ENCODE measurements around the gene CWC27. TPM values are rescaled to one million over a fixed set of nuclear protein-coding genes. Genes with fewer than 3 reads are reported as not detected.

The CWC27 gene
- total RNA-seq, 1 donor from 2014 or later = 29.3 TPM

DNA sequence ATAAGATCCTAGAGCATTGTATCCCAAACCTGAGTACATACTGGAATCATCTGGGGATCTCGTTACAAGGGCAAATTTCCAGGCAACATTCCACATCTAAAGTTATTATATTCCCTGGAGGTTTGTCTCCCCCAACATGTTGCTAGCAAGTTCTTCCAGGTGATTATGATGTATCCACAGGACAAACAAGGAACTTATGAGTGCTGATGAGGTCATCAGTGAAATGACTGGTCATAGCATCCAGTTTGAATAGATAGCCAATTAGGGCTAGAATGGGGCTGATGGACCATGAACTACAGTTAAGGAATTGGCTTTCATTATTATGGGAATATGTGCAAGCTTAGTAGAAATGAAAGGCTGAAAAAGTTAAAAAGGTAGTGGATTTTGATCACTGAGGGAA, 115.2 kb downstream of the CWC27 start:
- TF ChIP-seq, protein P1, sequence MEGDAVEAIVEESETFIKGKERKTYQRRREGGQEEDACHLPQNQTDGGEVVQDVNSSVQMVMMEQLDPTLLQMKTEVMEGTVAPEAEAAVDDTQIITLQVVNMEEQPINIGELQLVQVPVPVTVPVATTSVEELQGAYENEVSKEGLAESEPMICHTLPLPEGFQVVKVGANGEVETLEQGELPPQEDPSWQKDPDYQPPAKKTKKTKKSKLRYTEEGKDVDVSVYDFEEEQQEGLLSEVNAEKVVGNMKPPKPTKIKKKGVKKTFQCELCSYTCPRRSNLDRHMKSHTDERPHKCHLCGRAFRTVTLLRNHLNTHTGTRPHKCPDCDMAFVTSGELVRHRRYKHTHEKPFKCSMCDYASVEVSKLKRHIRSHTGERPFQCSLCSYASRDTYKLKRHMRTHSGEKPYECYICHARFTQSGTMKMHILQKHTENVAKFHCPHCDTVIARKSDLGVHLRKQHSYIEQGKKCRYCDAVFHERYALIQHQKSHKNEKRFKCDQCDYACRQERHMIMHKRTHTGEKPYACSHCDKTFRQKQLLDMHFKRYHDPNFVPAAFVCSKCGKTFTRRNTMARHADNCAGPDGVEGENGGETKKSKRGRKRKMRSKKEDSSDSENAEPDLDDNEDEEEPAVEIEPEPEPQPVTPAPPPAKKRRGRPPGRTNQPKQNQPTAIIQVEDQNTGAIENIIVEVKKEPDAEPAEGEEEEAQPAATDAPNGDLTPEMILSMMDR (IDR thresholded peaks at IDR 0.05; ENCODE audit: unreplicated experiment) = no peak
- no peaks in the 10 kb centered on the region for H3K27me3 Mint-ChIP-seq (ENCODE audit: unreplicated experiment)
- DNase-seq (ENCODE audit: low spot score) = no peak
- H3K4me1 Mint-ChIP-seq (ENCODE audit: unreplicated experiment) = peaks cover 3% of the 10 kb centered on the region
- H3K27ac Mint-ChIP-seq (ENCODE audit: unreplicated experiment) = no peak overlapping the region
- H3K36me3 Mint-ChIP-seq (ENCODE audit: low read depth, unreplicated experiment) = no peaks in the 10 kb centered on the region
- H3K4me3 Mint-ChIP-seq (ENCODE audit: unreplicated experiment) = no peak overlapping the region
- no peaks in the 10 kb centered on the region for H3K9me3 Mint-ChIP-seq (ENCODE audit: unreplicated experiment)

DNA sequence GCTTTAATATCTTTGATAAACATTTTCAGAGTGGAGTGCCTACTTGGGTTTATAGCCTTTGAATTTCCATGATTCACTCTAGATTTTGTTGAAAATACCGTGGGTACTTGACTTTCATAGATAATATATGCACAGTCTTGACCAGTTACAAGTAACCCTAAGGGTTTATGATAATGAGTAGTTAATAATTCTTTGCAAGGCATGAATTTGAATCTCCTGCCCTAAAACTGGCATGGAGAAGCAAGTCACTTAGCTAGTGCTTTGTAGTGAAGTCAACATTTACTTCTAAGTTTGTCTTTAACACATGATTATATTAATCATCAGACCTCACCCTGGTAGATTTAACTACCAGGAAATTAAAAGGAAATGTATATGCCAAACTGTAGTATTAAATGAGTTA, 115.8 kb downstream of the CWC27 start:
- Mint-ChIP-seq H3K9me3 (ENCODE audit: unreplicated experiment) (no peaks in the 10 kb centered on the region), H3K4me1 (ENCODE audit: unreplicated experiment) (peaks cover 3% of the 10 kb centered on the region), H3K4me3 (ENCODE audit: unreplicated experiment) (no peak overlapping the region), H3K36me3 (ENCODE audit: low read depth, unreplicated experiment) (no peaks in the 10 kb centered on the region), H3K27ac (ENCODE audit: unreplicated experiment) (no peak overlapping the region), H3K27me3 (ENCODE audit: unreplicated experiment) (no peaks in the 10 kb centered on the region)
- DNase-seq (ENCODE audit: low spot score) = no peak
- TF ChIP-seq, protein P1 (IDR thresholded peaks at IDR 0.05; ENCODE audit: unreplicated experiment) = no peak

DNA sequence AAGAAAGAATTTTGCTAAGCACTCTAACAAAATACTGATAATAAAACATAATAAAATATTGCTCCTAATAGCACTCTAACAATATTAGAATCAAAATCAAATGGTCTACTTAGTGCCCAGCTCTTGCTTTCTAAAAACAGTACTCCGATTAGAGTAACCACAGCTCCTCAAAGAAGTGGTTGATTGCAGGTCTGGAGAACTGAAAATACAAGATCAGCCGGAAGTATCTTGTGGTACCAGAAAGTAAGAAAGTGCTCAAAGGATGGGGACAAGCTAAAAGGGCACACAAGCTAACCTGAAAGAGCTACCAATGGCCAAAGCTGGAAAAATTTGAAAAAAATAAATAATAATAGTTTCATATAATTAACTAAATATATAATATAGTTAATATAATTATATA, 119.2 kb downstream of the CWC27 start:
- Mint-ChIP-seq H3K4me3 (ENCODE audit: unreplicated experiment) (no peak overlapping the region), H3K36me3 (ENCODE audit: low read depth, unreplicated experiment) (no peaks in the 10 kb centered on the region), H3K27me3 (ENCODE audit: unreplicated experiment) (no peaks in the 10 kb centered on the region), H3K27ac (ENCODE audit: unreplicated experiment) (no peak overlapping the region), H3K9me3 (ENCODE audit: unreplicated experiment) (no peaks in the 10 kb centered on the region), H3K4me1 (ENCODE audit: unreplicated experiment) (peaks cover 3% of the 10 kb centered on the region)
- DNase-seq (ENCODE audit: low spot score) = no peak
- TF ChIP-seq, protein P1 (IDR thresholded peaks at IDR 0.05; ENCODE audit: unreplicated experiment) = no peak

DNA sequence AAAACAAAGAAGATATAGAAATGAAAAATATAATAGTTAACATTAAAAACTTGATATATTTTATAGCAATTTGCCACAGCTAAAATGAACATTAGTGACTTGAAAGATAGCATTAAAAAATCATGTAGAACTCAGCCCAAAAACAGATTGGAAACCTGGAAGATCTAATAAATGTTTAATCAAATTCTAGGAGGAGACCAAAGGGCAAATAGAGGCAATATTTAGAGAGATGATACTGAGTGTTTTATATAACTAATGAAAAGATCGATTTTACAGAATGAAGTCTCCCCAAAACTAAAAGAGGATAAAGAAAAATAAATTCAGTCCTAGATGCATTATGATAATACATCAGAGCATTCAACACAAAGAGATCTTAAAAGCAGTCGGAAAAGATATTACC, 127.0 kb downstream of the CWC27 start:
- Mint-ChIP-seq H3K9me3 (ENCODE audit: unreplicated experiment) (no peaks in the 10 kb centered on the region), H3K27me3 (ENCODE audit: unreplicated experiment) (no peaks in the 10 kb centered on the region), H3K36me3 (ENCODE audit: low read depth, unreplicated experiment) (peaks cover 6% of the 10 kb centered on the region), H3K4me3 (ENCODE audit: unreplicated experiment) (no peak overlapping the region), H3K27ac (ENCODE audit: unreplicated experiment) (no peak overlapping the region), H3K4me1 (ENCODE audit: unreplicated experiment) (no peaks in the 10 kb centered on the region)
- DNase-seq (ENCODE audit: low spot score) = no peak
- TF ChIP-seq, protein P1 (IDR thresholded peaks at IDR 0.05; ENCODE audit: unreplicated experiment) = no peak

DNA sequence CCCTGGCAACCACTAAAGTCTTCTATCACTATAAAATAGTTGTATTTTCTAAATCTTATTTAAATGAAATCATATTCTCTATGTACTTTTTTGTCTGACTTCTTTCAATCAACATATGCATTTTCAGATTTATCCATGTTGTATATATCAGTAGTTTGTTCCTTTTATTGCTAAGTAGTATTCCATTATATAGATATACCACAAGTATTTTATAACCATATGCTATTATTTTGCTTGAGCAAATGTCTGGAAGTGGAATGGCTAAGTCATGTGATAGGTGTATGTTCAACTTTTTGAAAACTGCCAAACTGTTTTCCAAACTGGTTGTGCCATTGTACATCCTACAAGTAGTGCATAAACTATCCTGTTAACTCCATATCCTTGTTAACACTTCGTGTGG, 131.1 kb downstream of the CWC27 start:
- Mint-ChIP-seq H3K27ac (ENCODE audit: unreplicated experiment) (no peak overlapping the region), H3K36me3 (ENCODE audit: low read depth, unreplicated experiment) (peaks cover 6% of the 10 kb centered on the region), H3K4me3 (ENCODE audit: unreplicated experiment) (no peak overlapping the region), H3K9me3 (ENCODE audit: unreplicated experiment) (no peaks in the 10 kb centered on the region), H3K4me1 (ENCODE audit: unreplicated experiment) (no peaks in the 10 kb centered on the region), H3K27me3 (ENCODE audit: unreplicated experiment) (peaks cover 2% of the 10 kb centered on the region)
- DNase-seq (ENCODE audit: low spot score) = no peak
- TF ChIP-seq, protein P1 (IDR thresholded peaks at IDR 0.05; ENCODE audit: unreplicated experiment) = no peak
